ENCODE data around the gene RPH3AL. TPM values are rescaled to one million over a fixed set of nuclear protein-coding genes. Genes with fewer than 3 reads are reported as not detected.
"Not testable (repeated sequence)": the region's sequence is repeated elsewhere in the genome, so short reads cannot be mapped to it uniquely, and the experiment has no call there.

RPH3AL gene
- total RNA-seq, 2 experiments from 2014 or later = 0.64 to 1.2 TPM

DNA sequence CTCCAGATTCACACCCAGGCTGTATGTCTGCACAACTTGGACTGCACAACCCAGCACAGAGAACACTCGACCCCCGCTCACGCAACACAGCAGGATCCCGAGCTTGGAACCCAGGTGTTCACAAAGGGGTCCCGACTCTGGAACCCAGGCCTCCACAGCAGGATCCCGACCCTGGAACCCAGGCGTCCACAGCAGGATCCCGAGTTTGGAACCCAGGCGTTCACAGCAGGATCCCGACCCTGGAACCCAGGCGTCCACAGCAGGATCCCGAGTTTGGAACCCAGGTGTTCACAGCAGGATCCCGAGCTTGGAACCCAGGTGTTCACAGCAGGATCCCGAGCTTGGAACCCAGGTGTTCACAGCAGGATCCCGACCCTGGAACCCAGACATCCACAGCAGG, 154.4 kb downstream of the RPH3AL start:
- peaks cover 19% of the 10 kb centered on the region for H3K27me3 Mint-ChIP-seq
- not testable (repeated sequence) for DNase-seq, H3K27ac Mint-ChIP-seq, H3K4me3 Mint-ChIP-seq, H3K4me1 Mint-ChIP-seq, H3K9me3 Mint-ChIP-seq, H3K36me3 Mint-ChIP-seq

DNA sequence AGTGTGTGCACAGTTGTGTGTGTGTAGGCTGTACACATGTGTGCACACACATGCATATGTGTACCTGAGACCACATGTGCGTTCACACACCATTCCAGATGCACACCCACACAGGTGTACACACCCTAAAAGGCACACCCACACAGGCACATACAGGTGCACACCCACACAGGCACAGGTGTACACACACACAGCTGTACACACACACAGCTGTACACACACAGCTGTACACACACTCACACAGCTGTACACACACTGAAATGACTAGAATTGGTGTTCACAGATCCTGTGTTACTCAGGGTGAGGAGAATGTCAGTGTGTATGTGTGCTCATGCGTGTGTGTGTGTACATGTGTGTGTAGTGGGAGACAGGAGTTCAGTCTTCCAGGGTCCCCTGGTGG, 155.3 kb downstream of the RPH3AL start:
- Mint-ChIP-seq H3K4me1 (no peaks in the 10 kb centered on the region), H3K27ac (no peak overlapping the region), H3K4me3 (no peak overlapping the region), H3K9me3 (no peaks in the 10 kb centered on the region), H3K36me3 (no peaks in the 10 kb centered on the region), H3K27me3 (peaks cover 19% of the 10 kb centered on the region)
- DNase-seq = no peak

DNA sequence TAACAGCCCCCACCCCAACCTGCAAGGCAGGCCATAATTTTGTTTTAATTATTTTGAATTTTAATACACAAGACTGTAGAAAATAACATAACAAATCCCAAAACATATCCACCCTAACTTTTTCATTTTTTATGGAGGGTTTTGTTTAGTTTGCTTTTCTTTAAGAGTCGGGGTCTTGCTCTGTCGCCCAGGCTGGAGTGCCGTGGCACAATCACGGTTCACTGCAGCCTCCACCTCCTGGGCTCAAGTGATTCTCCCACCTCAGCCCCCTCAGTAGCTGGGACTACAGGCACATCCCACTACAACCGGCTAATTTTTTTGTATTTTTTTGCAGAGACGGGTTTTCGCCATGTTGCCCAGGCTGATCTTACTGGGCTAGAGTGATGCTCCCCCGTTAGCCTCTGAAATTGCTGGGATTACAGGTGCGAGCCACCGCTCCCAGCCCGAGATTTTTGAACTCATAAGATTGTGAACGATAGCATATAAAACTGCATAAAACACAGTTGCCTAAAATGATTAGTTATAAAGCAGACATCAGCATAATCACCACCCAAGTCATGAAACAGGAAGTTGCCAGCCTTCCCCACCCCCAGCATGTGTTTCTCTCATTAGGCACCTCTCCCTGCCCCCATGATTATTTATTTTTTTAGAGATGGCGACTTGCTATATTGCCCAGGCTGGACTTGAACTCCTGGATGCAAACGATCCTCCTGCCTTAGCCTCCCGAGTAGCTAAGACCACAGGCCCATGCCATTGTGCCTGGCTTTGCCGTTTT, 157.6 kb downstream of the RPH3AL start:
- no peak overlapping the region for H3K4me3 Mint-ChIP-seq
- peaks cover 16% of the 10 kb centered on the region for H3K27me3 Mint-ChIP-seq
- no peak overlapping the region for H3K27ac Mint-ChIP-seq
- no peak for DNase-seq
- H3K36me3 Mint-ChIP-seq = no peaks in the 10 kb centered on the region
- H3K9me3 Mint-ChIP-seq = no peaks in the 10 kb centered on the region
- H3K4me1 Mint-ChIP-seq = peaks cover 2% of the 10 kb centered on the region

DNA sequence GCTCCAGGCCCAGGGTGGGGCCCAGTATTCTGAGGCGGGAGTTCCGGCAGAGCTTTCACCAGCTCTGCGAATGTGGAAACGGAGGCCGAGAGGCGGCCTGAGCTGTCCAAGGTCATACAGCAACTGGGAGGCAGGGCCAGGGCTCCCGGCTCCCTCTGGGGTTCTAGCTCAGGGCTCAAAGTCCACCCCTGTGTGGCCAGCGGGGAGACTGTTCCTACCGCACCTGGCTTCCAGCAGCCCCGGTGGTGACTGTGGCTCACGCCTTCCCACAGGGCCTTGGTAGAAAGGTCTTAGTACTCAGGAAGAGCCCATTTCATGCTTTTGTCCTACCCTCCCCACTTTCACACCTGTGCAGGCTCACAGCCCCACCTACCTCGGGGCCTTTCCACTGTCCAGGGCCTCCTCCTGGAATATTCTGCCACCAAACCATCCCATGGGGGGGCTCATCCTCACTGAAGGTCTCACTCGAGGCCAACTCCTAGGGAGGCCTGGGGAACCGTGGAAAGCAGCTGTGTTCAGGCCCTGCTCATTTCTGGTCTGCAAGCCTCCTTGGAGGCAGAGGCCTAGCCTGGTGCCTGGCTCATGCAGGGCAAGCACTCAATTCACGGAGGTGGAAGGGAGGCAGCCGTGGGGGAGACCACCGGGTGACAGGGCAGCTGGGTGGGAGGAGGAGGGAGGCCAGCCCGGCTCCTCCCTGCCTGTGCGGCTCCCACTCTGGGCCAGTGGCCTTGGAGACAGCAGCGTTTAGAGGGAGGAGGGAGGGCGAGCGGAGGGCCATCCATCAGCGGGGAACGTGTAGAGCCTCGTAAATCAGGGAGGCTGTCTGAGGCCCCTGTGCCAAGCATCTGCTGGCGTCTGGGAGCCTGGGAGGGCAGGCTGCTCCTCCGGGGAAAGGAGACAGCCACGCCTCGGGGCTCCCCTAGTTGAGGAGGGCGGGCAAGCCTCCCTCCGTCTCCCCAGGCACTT, 158.5 kb downstream of the RPH3AL start:
- H3K27ac Mint-ChIP-seq = no peak overlapping the region
- H3K27me3 Mint-ChIP-seq = peaks cover 11% of the 10 kb centered on the region
- no peak overlapping the region for H3K4me3 Mint-ChIP-seq

DNA sequence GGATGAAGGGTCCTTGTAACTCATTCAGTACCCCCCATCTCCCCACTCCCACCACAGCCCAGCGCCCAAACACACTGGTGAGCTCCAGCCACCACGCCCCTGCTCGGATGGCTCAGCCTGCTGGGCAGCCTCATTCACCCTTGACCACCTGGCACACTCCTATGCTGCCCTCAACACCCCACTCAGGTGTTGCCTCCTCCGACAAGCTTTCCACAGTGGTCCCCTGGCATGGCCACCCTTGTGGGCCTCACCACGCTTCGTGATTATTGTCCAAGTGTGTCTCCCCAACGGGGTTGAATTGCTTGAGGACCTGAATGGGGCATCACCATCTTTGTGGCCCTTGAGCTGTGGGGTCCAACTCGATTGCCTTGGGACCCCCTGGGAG, 159.2 kb downstream of the RPH3AL start:
- Mint-ChIP-seq H3K4me1 (peaks cover 10% of the 10 kb centered on the region), H3K36me3 (no peaks in the 10 kb centered on the region), H3K9me3 (no peaks in the 10 kb centered on the region), H3K4me3 (no peak overlapping the region), H3K27me3 (peaks cover 11% of the 10 kb centered on the region), H3K27ac (no peak overlapping the region)
- DNase-seq = no peak

More for the DNA sequence above, 158.5 kb downstream of the RPH3AL start:
- H3K4me1 Mint-ChIP-seq = peaks cover 7% of the 10 kb centered on the region
- no peaks in the 10 kb centered on the region for H3K9me3 Mint-ChIP-seq
- DNase-seq = no peak
- no peaks in the 10 kb centered on the region for H3K36me3 Mint-ChIP-seq

DNA sequence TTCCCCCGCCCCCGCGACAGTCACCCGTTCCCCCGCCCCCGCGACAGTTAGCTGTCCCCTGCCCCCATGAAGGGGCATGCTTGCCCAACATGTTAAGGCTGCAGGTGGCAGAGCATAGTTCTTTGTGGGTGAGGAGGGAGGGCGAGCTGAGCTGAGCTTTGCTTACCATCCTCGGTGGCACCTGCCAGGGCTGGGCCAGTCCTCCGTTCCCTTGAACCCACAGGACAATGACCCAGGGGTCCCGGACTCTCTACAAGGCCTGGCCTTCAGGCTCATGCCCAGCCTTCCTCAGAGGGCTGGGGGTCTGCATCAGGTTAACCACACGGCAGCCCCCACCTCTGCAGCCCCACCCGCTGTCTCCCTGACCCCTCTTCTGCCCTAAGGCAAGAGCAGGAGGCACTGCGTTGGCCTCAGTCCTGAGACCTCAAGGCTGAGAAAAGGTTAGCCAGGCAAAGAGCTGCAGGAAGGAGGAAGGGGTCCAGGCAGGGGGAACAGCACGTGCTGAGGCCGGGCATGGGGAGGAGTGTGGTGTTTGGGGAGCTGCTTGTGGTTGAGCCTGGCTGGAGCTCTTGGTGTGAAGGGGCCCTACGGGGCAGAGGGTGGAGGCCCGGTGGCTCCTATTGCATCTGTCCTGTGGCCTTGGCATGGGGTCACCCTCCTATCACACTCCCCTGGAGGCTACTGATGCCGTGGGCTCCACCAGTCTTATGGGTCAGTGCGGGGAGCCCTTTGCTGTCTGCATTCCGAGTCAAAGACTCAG, 159.8 kb downstream of the RPH3AL start:
- no peak for DNase-seq
- H3K36me3 Mint-ChIP-seq = no peaks in the 10 kb centered on the region
- H3K4me3 Mint-ChIP-seq = no peak overlapping the region
- no peaks in the 10 kb centered on the region for H3K9me3 Mint-ChIP-seq
- peaks cover 8% of the 10 kb centered on the region for H3K27me3 Mint-ChIP-seq
- peaks cover 10% of the 10 kb centered on the region for H3K4me1 Mint-ChIP-seq
- H3K27ac Mint-ChIP-seq = no peak overlapping the region

DNA sequence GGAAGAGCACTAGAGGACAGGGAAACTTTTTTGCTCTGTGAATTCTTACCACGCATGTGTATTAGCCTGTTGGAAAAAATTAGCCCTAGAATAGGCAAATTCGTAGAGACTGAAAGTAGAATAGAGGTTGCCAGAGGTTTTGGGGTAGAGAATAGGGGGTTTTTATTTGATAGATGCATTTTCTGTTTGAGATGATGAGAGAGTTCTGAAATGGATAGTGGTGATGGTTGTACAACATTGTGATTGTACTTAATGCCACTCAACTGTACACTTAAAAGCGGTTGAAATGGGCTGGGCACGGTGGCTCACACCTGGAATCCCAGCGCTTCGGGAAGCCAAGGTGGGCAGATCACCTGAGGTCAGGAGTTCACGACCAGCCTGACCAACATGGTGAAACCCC, 163.2 kb downstream of the RPH3AL start:
- Mint-ChIP-seq H3K4me1 (peaks cover 27% of the 10 kb centered on the region), H3K4me3 (no peak overlapping the region), H3K27ac (no peak overlapping the region), H3K27me3 (peaks cover 15% of the 10 kb centered on the region), H3K36me3 (no peaks in the 10 kb centered on the region), H3K9me3 (no peaks in the 10 kb centered on the region)
- DNase-seq = no peak

DNA sequence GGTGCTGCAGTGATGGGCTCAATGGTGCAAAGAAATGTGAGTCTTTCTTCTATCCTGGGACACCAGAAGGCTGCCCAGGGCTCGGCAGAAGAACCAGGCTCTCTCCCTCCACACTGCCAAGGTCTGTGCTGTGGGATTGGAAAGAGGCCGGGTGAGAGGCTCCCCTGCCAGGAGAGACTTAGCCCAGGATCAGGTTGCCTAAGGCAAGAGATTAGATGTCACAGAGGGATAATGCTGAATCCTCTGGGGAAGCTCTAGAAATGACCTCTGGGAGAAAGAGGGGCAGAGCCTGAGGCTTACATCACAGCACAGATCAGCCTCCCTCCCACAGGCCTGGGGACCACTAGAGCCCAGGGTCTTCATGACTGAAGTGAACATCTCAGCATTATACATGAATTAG, 165.5 kb downstream of the RPH3AL start:
- H3K4me1 Mint-ChIP-seq = peaks cover 27% of the 10 kb centered on the region
- no peaks in the 10 kb centered on the region for H3K9me3 Mint-ChIP-seq
- no peak overlapping the region for H3K4me3 Mint-ChIP-seq
- no peaks in the 10 kb centered on the region for H3K36me3 Mint-ChIP-seq
- no peak overlapping the region for H3K27ac Mint-ChIP-seq
- no peak for DNase-seq
- H3K27me3 Mint-ChIP-seq = peaks cover 30% of the 10 kb centered on the region

DNA sequence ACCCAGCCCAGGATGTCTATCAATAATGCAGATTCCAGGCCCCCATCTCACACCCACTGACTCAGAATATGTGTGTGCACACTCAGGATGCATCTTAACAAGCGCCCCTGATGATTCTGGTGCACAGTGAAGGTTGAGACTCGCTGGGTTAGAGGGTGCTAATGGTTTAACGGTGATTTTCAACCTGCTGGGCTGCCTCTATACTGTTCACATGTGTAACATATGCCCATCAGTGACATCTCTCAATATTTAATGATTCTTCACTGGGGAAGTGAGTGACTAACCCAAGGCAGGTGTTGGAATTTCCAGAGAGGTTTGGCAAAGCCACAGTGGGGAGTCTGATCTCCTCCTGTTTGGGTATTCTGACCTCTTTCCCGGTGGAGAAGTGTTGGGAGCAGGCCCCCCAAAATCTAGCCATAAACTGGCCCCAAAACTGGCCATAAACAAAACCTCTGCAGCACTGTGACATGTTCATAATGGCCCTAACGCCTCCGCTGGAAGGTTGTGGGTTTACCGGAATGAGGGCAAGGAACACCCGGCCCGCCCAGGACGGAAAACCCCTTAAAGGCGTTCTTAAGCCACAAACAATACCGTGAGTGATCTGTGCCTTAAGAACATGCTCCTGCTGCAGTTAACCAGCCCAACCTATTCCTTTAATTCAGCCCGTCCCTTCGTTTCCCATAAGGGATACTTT, 167.0 kb downstream of the RPH3AL start:
- DNase-seq = peak; percentile 67
- Mint-ChIP-seq H3K4me3 (no peak overlapping the region), H3K4me1 (peaks cover 27% of the 10 kb centered on the region), H3K9me3 (no peaks in the 10 kb centered on the region), H3K36me3 (no peaks in the 10 kb centered on the region), H3K27me3 (peaks cover 35% of the 10 kb centered on the region), H3K27ac (no peak overlapping the region)

DNA sequence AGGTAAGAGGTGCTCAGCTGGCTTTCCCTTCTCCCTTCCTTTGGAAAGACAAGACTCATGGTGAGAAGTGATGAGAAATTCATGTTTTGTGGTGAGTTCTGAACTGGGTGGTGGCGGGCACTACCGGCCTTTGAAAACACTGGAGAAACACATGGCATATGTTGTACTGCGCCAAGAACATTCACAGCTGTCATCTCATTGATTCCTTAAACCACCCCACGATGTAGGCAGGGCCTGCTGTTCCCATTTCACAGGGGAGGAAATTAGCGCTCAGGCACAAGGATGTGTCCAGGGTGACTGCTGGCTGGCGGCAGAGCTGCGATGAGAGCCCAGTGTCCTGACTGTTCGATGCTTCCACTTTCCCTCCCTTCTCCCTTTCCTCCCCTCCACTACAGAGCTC, 169.6 kb downstream of the RPH3AL start:
- DNase-seq = no peak
- no peak overlapping the region for H3K27ac Mint-ChIP-seq
- H3K4me3 Mint-ChIP-seq = no peak overlapping the region
- H3K27me3 Mint-ChIP-seq = peaks cover 45% of the 10 kb centered on the region
- H3K36me3 Mint-ChIP-seq = no peaks in the 10 kb centered on the region
- no peaks in the 10 kb centered on the region for H3K9me3 Mint-ChIP-seq
- H3K4me1 Mint-ChIP-seq = peaks cover 16% of the 10 kb centered on the region

DNA sequence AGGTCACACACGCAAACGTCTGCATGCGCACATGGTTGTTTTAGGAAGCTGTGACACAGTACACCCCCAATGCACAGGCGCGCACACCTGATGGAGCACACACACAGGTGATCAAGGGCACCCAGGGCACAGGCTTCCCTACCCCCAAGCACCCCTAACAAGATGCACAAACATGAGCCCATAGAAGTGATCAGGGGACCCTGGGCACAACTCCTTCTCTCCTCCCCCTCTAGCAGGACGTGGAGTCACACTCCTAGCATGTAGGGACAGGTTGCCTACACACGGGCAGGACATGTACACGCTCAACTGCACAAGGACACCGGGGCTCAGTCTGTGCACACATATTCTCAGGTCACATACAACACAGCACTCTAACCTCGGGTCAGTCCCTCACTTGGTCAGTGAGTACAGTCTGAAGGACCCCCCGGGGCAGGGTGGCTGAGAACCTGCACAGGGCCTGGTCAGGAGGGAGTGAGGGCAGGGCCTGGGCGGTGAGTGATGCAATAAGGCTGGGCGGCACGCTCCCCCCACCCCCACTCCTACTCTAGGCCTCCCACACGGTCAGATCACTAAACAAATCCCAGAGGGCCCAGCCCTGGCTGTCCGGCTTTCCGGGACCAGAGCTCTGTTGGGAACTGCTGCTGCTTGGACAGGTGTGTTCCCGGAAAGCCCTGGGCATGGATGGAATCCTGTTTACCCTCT, 170.4 kb downstream of the RPH3AL start:
- H3K27me3 Mint-ChIP-seq = peaks cover 49% of the 10 kb centered on the region
- H3K4me1 Mint-ChIP-seq = peaks cover 16% of the 10 kb centered on the region
- no peaks in the 10 kb centered on the region for H3K36me3 Mint-ChIP-seq
- H3K4me3 Mint-ChIP-seq = peak overlapping the region; percentile 44
- no peaks in the 10 kb centered on the region for H3K9me3 Mint-ChIP-seq
- DNase-seq = no peak
- no peak overlapping the region for H3K27ac Mint-ChIP-seq

DNA sequence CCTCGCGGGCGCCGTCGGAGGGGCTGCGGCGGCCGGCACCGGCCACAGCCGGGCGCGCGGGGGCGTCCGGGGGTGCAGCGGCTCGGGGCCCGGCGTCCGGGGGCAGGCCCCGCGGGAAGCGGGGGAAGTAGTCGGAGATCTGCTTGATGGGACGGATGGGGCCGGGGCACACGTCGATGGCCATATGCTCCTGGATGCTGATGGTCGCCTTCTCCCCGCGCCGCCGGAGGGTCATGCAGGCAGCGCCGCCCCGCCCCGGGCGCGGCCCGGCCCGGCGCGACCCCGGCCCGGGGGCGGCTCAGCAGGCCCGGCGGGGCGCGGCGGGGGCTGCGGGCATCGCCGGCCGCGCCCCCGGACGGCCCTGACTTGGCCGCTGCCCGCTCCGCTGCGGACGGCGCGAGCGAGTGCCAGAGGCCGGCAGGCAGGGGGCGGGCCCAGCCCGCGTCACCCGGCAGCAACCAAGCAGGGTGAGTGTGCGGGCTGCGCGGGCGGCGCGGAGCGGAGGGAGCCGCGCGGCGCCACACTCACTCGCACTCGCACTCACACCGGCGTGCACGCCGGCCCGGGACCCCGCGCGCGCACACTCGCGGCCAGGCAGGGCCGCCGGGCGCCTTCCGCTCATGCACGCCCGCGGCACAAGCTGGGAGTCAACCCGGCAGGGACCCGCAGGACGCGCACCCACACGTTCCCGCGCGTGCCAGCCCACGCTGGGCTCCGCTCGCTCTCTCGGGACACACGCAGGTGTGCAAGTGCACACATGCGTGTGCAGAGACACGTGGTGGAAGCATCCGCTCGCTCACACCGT, 171.2 kb downstream of the RPH3AL start, which contains the start of gene DOC2B:
Gene DOC2B, minus strand, starts transcription at position 406 of the 805 bp plus-strand sequence. Its CDS starts 171 bp downstream, at position 235.
- no peak within 1 kb of the TSS for H3K27ac Mint-ChIP-seq
- H3K4me1 Mint-ChIP-seq = peaks cover 16% of the 10 kb centered on the region
- H3K4me3 Mint-ChIP-seq = peak within 1 kb of the TSS; percentile 44
- peak; percentile 30 for DNase-seq
- H3K36me3 Mint-ChIP-seq = no peaks in the 10 kb centered on the region
- no peaks in the 10 kb centered on the region for H3K9me3 Mint-ChIP-seq
- H3K27me3 Mint-ChIP-seq = peaks cover 52% of the 10 kb centered on the region
